ENCODE data around the gene MAP3K21. TPM values are rescaled to one million over a fixed set of nuclear protein-coding genes. Genes with fewer than 3 reads are reported as not detected.

Gene MAP3K21
- total and polyA plus RNA-seq, 2 experiments from 2014 or later = 0.70 to 2.9 TPM

GRCh38 chr1:233340966-233341516 is 13.5 kb downstream of the MAP3K21 start:
- Histone ChIP-seq H3K4me3 (no peak overlapping the region), H3K9me3 (ENCODE audit: low read depth) (no peaks in the 10 kb centered on the region), H3K36me3 (no peaks in the 10 kb centered on the region), H3K27ac (no peak overlapping the region), H3K4me1 (ENCODE audit: low read depth) (no peaks in the 10 kb centered on the region), H3K27me3 (no peaks in the 10 kb centered on the region)
- no peak for DNase-seq (ENCODE audit: low read depth in 1 of 2, low spot score in 1 of 2)
- TF ChIP-seq CTCF (IDR thresholded peaks at IDR 0.05; ENCODE audit: low read depth, low read length) = no peak

GRCh38 chr1:233342086-233342485 is 14.6 kb downstream of the MAP3K21 start:
- H3K36me3 ChIP-seq = no peaks in the 10 kb centered on the region
- no peak for DNase-seq (ENCODE audit: low read depth in 1 of 2, low spot score in 1 of 2)
- H3K27me3 ChIP-seq = no peaks in the 10 kb centered on the region
- no peak overlapping the region for H3K4me3 ChIP-seq
- no peak overlapping the region for H3K27ac ChIP-seq
- no peaks in the 10 kb centered on the region for H3K4me1 ChIP-seq (ENCODE audit: low read depth)
- no peak for TF ChIP-seq CTCF (IDR thresholded peaks at IDR 0.05; ENCODE audit: low read depth, low read length)
- no peaks in the 10 kb centered on the region for H3K9me3 ChIP-seq (ENCODE audit: low read depth)

- Histone ChIP-seq H3K4me3 (no peak overlapping the region), H3K4me1 (ENCODE audit: low read depth) (no peaks in the 10 kb centered on the region), H3K36me3 (no peaks in the 10 kb centered on the region), H3K27me3 (no peaks in the 10 kb centered on the region), H3K9me3 (ENCODE audit: low read depth) (no peaks in the 10 kb centered on the region), H3K27ac (no peak overlapping the region)
- DNase-seq (ENCODE audit: low read depth in 1 of 2, low spot score in 1 of 2) = no peak
- TF ChIP-seq CTCF (IDR thresholded peaks at IDR 0.05; ENCODE audit: low read depth, low read length) = no peak
Measured at GRCh38 chr1:233343262-233343661, 15.7 kb downstream of the MAP3K21 start.

DNA sequence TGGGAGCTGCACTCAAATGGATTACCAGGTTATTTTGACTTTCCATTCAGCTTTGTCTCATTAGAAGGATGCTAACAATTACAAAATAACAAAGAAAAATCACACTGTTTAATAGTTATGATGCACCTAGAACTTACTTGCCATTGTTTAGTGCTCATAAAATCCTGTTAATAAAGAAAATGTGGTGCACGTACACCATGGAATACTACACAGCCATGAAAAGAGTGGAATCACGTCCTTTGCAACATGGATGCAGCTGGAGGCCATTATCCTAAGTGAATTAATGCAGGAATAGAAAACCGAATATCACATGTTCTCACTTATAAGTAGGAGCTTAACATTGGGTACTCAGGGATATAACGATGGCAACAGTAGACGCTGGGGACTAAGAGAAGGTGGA is 19.8 kb downstream of the MAP3K21 start:
- no peak for DNase-seq (ENCODE audit: low read depth in 1 of 2, low spot score in 1 of 2)
- no peaks in the 10 kb centered on the region for H3K4me1 ChIP-seq (ENCODE audit: low read depth)
- H3K4me3 ChIP-seq = no peak overlapping the region
- no peaks in the 10 kb centered on the region for H3K9me3 ChIP-seq (ENCODE audit: low read depth)
- no peak overlapping the region for H3K27ac ChIP-seq
- no peaks in the 10 kb centered on the region for H3K36me3 ChIP-seq
- no peaks in the 10 kb centered on the region for H3K27me3 ChIP-seq
- TF ChIP-seq CTCF (IDR thresholded peaks at IDR 0.05; ENCODE audit: low read depth, low read length) = no peak

DNA sequence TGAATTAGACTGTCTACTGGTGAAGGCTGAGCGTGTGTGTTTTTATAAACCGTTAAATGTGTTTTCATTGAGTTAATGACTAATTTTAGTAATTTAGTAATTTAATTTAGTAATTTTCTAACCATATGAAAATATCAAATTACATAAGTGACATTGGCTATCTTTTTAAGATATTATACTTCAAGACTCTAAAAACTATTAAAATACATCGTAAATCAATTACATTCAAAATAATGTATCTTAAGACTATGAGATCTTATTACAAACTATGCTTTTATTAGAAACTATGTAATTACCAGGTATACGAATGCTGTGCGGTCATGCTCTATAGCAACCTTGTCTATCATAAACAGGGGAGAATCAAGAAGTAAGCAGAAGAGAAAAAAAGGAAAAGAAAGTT is 21.6 kb downstream of the MAP3K21 start:
- H3K4me3 ChIP-seq = no peak overlapping the region
- H3K27ac ChIP-seq = no peak overlapping the region
- H3K36me3 ChIP-seq = no peaks in the 10 kb centered on the region
- H3K4me1 ChIP-seq (ENCODE audit: low read depth) = no peaks in the 10 kb centered on the region
- TF ChIP-seq CTCF (IDR thresholded peaks at IDR 0.05; ENCODE audit: low read depth, low read length) = no peak
- no peaks in the 10 kb centered on the region for H3K9me3 ChIP-seq (ENCODE audit: low read depth)
- DNase-seq (ENCODE audit: low read depth in 1 of 2, low spot score in 1 of 2) = no peak
- H3K27me3 ChIP-seq = no peaks in the 10 kb centered on the region

DNA sequence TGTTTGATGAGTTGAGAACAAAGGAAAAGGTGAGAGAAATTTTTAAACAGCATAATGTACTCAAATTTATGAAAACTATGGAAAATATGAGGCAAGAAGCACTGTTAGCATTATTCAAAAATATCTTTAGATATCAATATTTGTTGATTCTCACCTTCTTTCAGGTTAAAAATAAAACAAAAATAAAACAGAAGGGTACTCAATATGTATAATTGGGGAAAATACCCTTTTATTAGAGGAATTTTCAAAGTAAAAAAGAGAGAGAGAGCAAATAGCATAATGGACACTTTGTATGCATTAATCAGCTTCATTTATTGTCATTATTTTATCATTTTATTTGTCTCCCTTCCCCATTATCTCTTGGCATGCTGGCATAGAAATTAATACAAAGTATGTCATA is 27.5 kb downstream of the MAP3K21 start:
- TF ChIP-seq CTCF (IDR thresholded peaks at IDR 0.05; ENCODE audit: low read depth, low read length) = no peak
- H3K9me3 ChIP-seq (ENCODE audit: low read depth) = no peaks in the 10 kb centered on the region
- no peaks in the 10 kb centered on the region for H3K36me3 ChIP-seq
- no peaks in the 10 kb centered on the region for H3K27me3 ChIP-seq
- H3K27ac ChIP-seq = no peak overlapping the region
- no peaks in the 10 kb centered on the region for H3K4me1 ChIP-seq (ENCODE audit: low read depth)
- DNase-seq (ENCODE audit: low read depth in 1 of 2, low spot score in 1 of 2) = no peak
- no peak overlapping the region for H3K4me3 ChIP-seq
